ENCODE measurements around the gene SPEG. TPM values are rescaled to one million over a fixed set of nuclear protein-coding genes. Genes with fewer than 3 reads are reported as not detected.
A peak's percentile ranks its signal among the peaks of the same experiment; 100 is the strongest.

SPEG gene
- total RNA-seq, 2 donors from 2014 or later = 23.1 to 29.8 TPM

GRCh38 chr2:219507581-219508443 is 73.2 kb downstream of the SPEG start:
- peaks cover 11% of the 10 kb centered on the region for H3K27me3 ChIP-seq (ENCODE audit: control insufficient read depth, insufficient read depth, low read length, poor library complexity, severe bottlenecking)
- H3K9me3 ChIP-seq (ENCODE audit: control insufficient read depth, low read length) = no peaks in the 10 kb centered on the region
- no peak for TF ChIP-seq CTCF (conservative IDR thresholded peaks at IDR 0.05)
- Mint-ChIP-seq H3K4me1 (peaks cover 20% of the 10 kb centered on the region), H3K36me3 (ENCODE audit: low read depth) (peaks cover 19% of the 10 kb centered on the region), H3K27me3 (ENCODE audit: insufficient read depth) (peaks cover 30% of the 10 kb centered on the region), H3K27ac (no peak overlapping the region), H3K9me3 (peaks cover 3% of the 10 kb centered on the region), H3K4me3 (no peak overlapping the region)
- H3K4me1 ChIP-seq (ENCODE audit: control insufficient read depth, insufficient read depth, low read length) = peaks cover 5% of the 10 kb centered on the region
- H3K4me3 ChIP-seq (ENCODE audit: low read length) = no peak overlapping the region
- peaks cover 10% of the 10 kb centered on the region for H3K36me3 ChIP-seq (ENCODE audit: control insufficient read depth, insufficient read depth, low read length)
- no peak overlapping the region for H3K9ac ChIP-seq (ENCODE audit: extremely low read depth, low read length, poor library complexity, severe bottlenecking)
- 82 to 83% methylated on average over 3 to 8 of the region's 8 CpGs for WGBS, 2 experiments (ENCODE audit: insufficient coverage in 1 of 2, insufficient read length in 1 of 2)
- DNase-seq = peak; percentile 64
- peak overlapping the region; percentile 78 for H3K27ac ChIP-seq (ENCODE audit: low read depth, low read length)

- peaks cover 3% of the 10 kb centered on the region for H3K9me3 Mint-ChIP-seq
- 78% methylated on average over 4 of the region's 4 CpGs; no CpG with 5 or more reads in 1 of the 2 experiments for WGBS, 2 experiments (ENCODE audit: insufficient coverage in 1 of 2, insufficient read length in 1 of 2)
- H3K27ac Mint-ChIP-seq = no peak overlapping the region
- no peak for DNase-seq
- peaks cover 16% of the 10 kb centered on the region for H3K27me3 ChIP-seq (ENCODE audit: control insufficient read depth, insufficient read depth, low read length, poor library complexity, severe bottlenecking)
- peaks cover 8% of the 10 kb centered on the region for H3K36me3 ChIP-seq (ENCODE audit: control insufficient read depth, insufficient read depth, low read length)
- no peak overlapping the region for H3K27ac ChIP-seq (ENCODE audit: low read depth, low read length)
- no peak overlapping the region for H3K4me3 ChIP-seq (ENCODE audit: low read length)
- H3K9me3 ChIP-seq (ENCODE audit: control insufficient read depth, low read length) = no peaks in the 10 kb centered on the region
- peaks cover 17% of the 10 kb centered on the region for H3K36me3 Mint-ChIP-seq (ENCODE audit: low read depth)
- H3K4me3 Mint-ChIP-seq = no peak overlapping the region
- H3K9ac ChIP-seq (ENCODE audit: extremely low read depth, low read length, poor library complexity, severe bottlenecking) = no peak overlapping the region
- H3K27me3 Mint-ChIP-seq (ENCODE audit: insufficient read depth) = peaks cover 36% of the 10 kb centered on the region
- peaks cover 6% of the 10 kb centered on the region for H3K4me1 ChIP-seq (ENCODE audit: control insufficient read depth, insufficient read depth, low read length)
- peaks cover 25% of the 10 kb centered on the region for H3K4me1 Mint-ChIP-seq
- no peak for TF ChIP-seq CTCF (conservative IDR thresholded peaks at IDR 0.05)
Observed at GRCh38 chr2:219508444-219508734, 73.7 kb downstream of the SPEG start.

- Histone ChIP-seq H3K27me3 (ENCODE audit: control insufficient read depth, insufficient read depth, low read length, poor library complexity, severe bottlenecking) (peaks cover 23% of the 10 kb centered on the region), H3K27ac (ENCODE audit: low read depth, low read length) (no peak overlapping the region), H3K9ac (ENCODE audit: extremely low read depth, low read length, poor library complexity, severe bottlenecking) (no peak overlapping the region), H3K4me1 (ENCODE audit: control insufficient read depth, insufficient read depth, low read length) (peaks cover 9% of the 10 kb centered on the region), H3K4me3 (ENCODE audit: low read length) (peak overlapping the region; percentile 80), H3K36me3 (ENCODE audit: control insufficient read depth, insufficient read depth, low read length) (peaks cover 5% of the 10 kb centered on the region), H3K9me3 (ENCODE audit: control insufficient read depth, low read length) (no peaks in the 10 kb centered on the region)
- TF ChIP-seq CTCF (conservative IDR thresholded peaks at IDR 0.05) = no peak
- Mint-ChIP-seq H3K4me3 (peak overlapping the region; percentile 60), H3K27me3 (ENCODE audit: insufficient read depth) (peaks cover 44% of the 10 kb centered on the region), H3K36me3 (ENCODE audit: low read depth) (peaks cover 10% of the 10 kb centered on the region), H3K9me3 (peaks cover 3% of the 10 kb centered on the region), H3K27ac (peak overlapping the region; percentile 48), H3K4me1 (peaks cover 33% of the 10 kb centered on the region)
- 38 to 53% methylated on average over 5 to 13 of the region's 14 CpGs for WGBS, 2 experiments (ENCODE audit: insufficient coverage in 1 of 2, insufficient read length in 1 of 2)
- peak; percentile 57 for DNase-seq
Observed at GRCh38 chr2:219508971-219509779, 74.5 kb downstream of the SPEG start.
